ENCODE measurements around the gene TM9SF1.
A peak's percentile ranks its signal among the peaks of the same experiment; 100 is the strongest.

Gene TM9SF1

GRCh38 chr14:24196071-24197055 lies 1.1 kb upstream of the TM9SF1 start:
- no peak for DNase-seq

- DNase-seq: no peak
Measured at GRCh38 chr14:24194873-24195185, 412 bp downstream of the TM9SF1 start.

- DNase-seq: no peak
Measured at GRCh38 chr14:24194186-24194872, 912 bp downstream of the TM9SF1 start.

GRCh38 chr14:24192933-24193332 lies 2.3 kb downstream of the TM9SF1 start:
- no peak for DNase-seq

- DNase-seq: no peak
Measured at GRCh38 chr14:24190416-24190815, 4.8 kb downstream of the TM9SF1 start.

GRCh38 chr14:24189460-24189859 lies 5.8 kb downstream of the TM9SF1 start:
- DNase-seq: no peak

GRCh38 chr14:24189059-24189375 lies 6.2 kb downstream of the TM9SF1 start:
- DNase-seq: no peak

- peak; percentile 95 for DNase-seq
Measured at GRCh38 chr14:24188251-24189058, 6.8 kb downstream of the TM9SF1 start, which contains the start of gene IPO4. TSS of gene IPO4 (minus strand) at chr14:24188816. CDS start at chr14:24188787, 29 bp downstream.

- no peak for DNase-seq
Measured at GRCh38 chr14:24187539-24187915, 7.7 kb downstream of the TM9SF1 start.

GRCh38 chr14:24186831-24187538 lies 8.3 kb downstream of the TM9SF1 start:
- no peak for DNase-seq

- DNase-seq: no peak
Measured at GRCh38 chr14:24185741-24186140, 9.5 kb downstream of the TM9SF1 start.

GRCh38 chr14:24185026-24185425 lies 10.2 kb downstream of the TM9SF1 start:
- no peak for DNase-seq

GRCh38 chr14:24184104-24184970 lies 10.9 kb downstream of the TM9SF1 start:
- DNase-seq: no peak

- DNase-seq: no peak
Measured at GRCh38 chr14:24183014-24183481, 12.2 kb downstream of the TM9SF1 start.

- no peak for DNase-seq
Measured at GRCh38 chr14:24182110-24182882, 12.9 kb downstream of the TM9SF1 start.

- no peak for DNase-seq
Measured at GRCh38 chr14:24181371-24182077, 13.7 kb downstream of the TM9SF1 start.

GRCh38 chr14:24179961-24180796 lies 15.1 kb downstream of the TM9SF1 start:
- DNase-seq: no peak

- no peak for DNase-seq
Measured at GRCh38 chr14:24179294-24179960, 15.8 kb downstream of the TM9SF1 start.
